PFSK-1 (cell line): Measurements from ENCODE around the gene LRCH1.

ENCODE experiments used
- FOXP2 ChIP-seq: optimal IDR thresholded peaks from 2 replicates; pipeline ENCODE3; 2011; ENCODE audit warnings: borderline replicate concordance, control low read depth, inconsistent platforms; ENCODE audit not compliant: insufficient read depth; ENCODE audit errors: extremely low read length, extremely low read depth
- POLR2AphosphoS5 ChIP-seq: IDR thresholded peaks from 2 replicates; pipeline ENCODE4 v1.6.1; 2012; ENCODE audit warnings: low read depth, mild to moderate bottlenecking, control low read depth, low read length, moderate library complexity
- REST ChIP-seq, 2 experiments: IDR thresholded peaks; 2 replicates each; pipeline versions ENCODE4 v1.6.1 to v1.8.0; 2011 to 2012; ENCODE audit warnings: low read depth in 2 of 2, low read length in 2 of 2, control low read depth in 1 of 2, inconsistent platforms in 1 of 2, mild to moderate bottlenecking in 1 of 2, moderate library complexity in 1 of 2; ENCODE audit not compliant: insufficient read depth in 1 of 2
- SIN3A ChIP-seq: IDR thresholded peaks from 2 replicates; pipeline ENCODE4 v1.6.1; 2012; ENCODE audit warnings: mild to moderate bottlenecking, low read length, moderate library complexity, borderline replicate concordance; ENCODE audit not compliant: insufficient read depth
- TAF1 ChIP-seq: IDR thresholded peaks from 2 replicates; pipeline ENCODE4 v1.6.1; 2012; ENCODE audit warnings: low read length, control low read depth, borderline replicate concordance; ENCODE audit not compliant: insufficient read depth

The LRCH1 gene

GRCh38 chr13:46552303-46552682 is 677 bp upstream of the LRCH1 start:
- TF ChIP-seq SIN3A = no peak
- TF ChIP-seq POLR2AphosphoS5 = no peak
- no peak for TF ChIP-seq REST (IDR thresholded peaks at IDR 0.05; ENCODE audit: insufficient read depth in 1 of 2, low read depth in 2 of 2, low read length in 2 of 2)
- TF ChIP-seq FOXP2 = no peak
- no peak for TF ChIP-seq TAF1

GRCh38 chr13:46553521-46553885 is 533 bp downstream of the LRCH1 start:
- TF ChIP-seq REST (IDR thresholded peaks at IDR 0.05; ENCODE audit: insufficient read depth in 1 of 2, low read depth in 2 of 2, low read length in 2 of 2) = no peak
- no peak for TF ChIP-seq TAF1

GRCh38 chr13:46553886-46554858 is 1.2 kb downstream of the LRCH1 start:
- TF ChIP-seq FOXP2 = no peak
- peak; percentile 33 to 44; a peak in 1 of 4 replicates for TF ChIP-seq REST (IDR thresholded peaks at IDR 0.05; ENCODE audit: insufficient read depth in 1 of 2, low read depth in 2 of 2, low read length in 2 of 2)

- TF ChIP-seq POLR2AphosphoS5 (no peak), REST (IDR thresholded peaks at IDR 0.05; ENCODE audit: insufficient read depth in 1 of 2, low read depth in 2 of 2, low read length in 2 of 2) (no peak), SIN3A (no peak), TAF1 (no peak), FOXP2 (no peak)
Measured at GRCh38 chr13:46554951-46555350, 2.0 kb downstream of the LRCH1 start.

GRCh38 chr13:46555722-46556417 is 2.9 kb downstream of the LRCH1 start:
- TF ChIP-seq TAF1 (no peak), POLR2AphosphoS5 (no peak), FOXP2 (no peak), REST (IDR thresholded peaks at IDR 0.05; ENCODE audit: insufficient read depth in 1 of 2, low read depth in 2 of 2, low read length in 2 of 2) (no peak), SIN3A (no peak)
